Measurements from ENCODE around the gene NUBP2.
A peak's percentile ranks its signal among the peaks of the same experiment; 100 is the strongest.

Gene NUBP2

GRCh38 chr16:1759511-1759910, 23.2 kb upstream of the NUBP2 start:
- DNase-seq (ENCODE audit: low read depth): no peak

GRCh38 chr16:1760911-1761310, 21.8 kb upstream of the NUBP2 start:
- no peak for DNase-seq (ENCODE audit: low read depth)

GRCh38 chr16:1761751-1762150, 21.0 kb upstream of the NUBP2 start:
- DNase-seq (ENCODE audit: low read depth): no peak

- DNase-seq (ENCODE audit: low read depth): no peak
Observed at GRCh38 chr16:1762196-1762878, 20.4 kb upstream of the NUBP2 start.

- DNase-seq (ENCODE audit: low read depth): no peak
Observed at GRCh38 chr16:1762879-1763520, 19.8 kb upstream of the NUBP2 start.

- DNase-seq (ENCODE audit: low read depth): no peak
Observed at GRCh38 chr16:1763521-1764511, 18.9 kb upstream of the NUBP2 start.

- no peak for DNase-seq (ENCODE audit: low read depth)
Observed at GRCh38 chr16:1764971-1765370, 17.8 kb upstream of the NUBP2 start.

- no peak for DNase-seq (ENCODE audit: low read depth)
Observed at GRCh38 chr16:1765826-1766225, 16.9 kb upstream of the NUBP2 start.

- DNase-seq (ENCODE audit: low read depth): no peak
Observed at GRCh38 chr16:1766231-1766630, 16.5 kb upstream of the NUBP2 start.

GRCh38 chr16:1766701-1767100, 16.1 kb upstream of the NUBP2 start:
- no peak for DNase-seq (ENCODE audit: low read depth)

- DNase-seq (ENCODE audit: low read depth): no peak
Observed at GRCh38 chr16:1767116-1767994, 15.4 kb upstream of the NUBP2 start.

- DNase-seq (ENCODE audit: low read depth): no peak
Observed at GRCh38 chr16:1768061-1768766, 14.5 kb upstream of the NUBP2 start.

- no peak for DNase-seq (ENCODE audit: low read depth)
Observed at GRCh38 chr16:1768767-1769401, 13.9 kb upstream of the NUBP2 start.

- DNase-seq (ENCODE audit: low read depth): no peak
Observed at GRCh38 chr16:1769402-1770300, 13.1 kb upstream of the NUBP2 start.

- DNase-seq (ENCODE audit: low read depth): no peak
Observed at GRCh38 chr16:1770328-1771187, 12.2 kb upstream of the NUBP2 start.

- DNase-seq (ENCODE audit: low read depth): peak; percentile 56
Observed at GRCh38 chr16:1771188-1771863, 11.4 kb upstream of the NUBP2 start, which contains the start of gene NME3. Gene NME3, minus strand, starts transcription at chr16:1771543. Its CDS starts 9 bp downstream, at chr16:1771534.

GRCh38 chr16:1771864-1772361, 10.8 kb upstream of the NUBP2 start:
- DNase-seq (ENCODE audit: low read depth): no peak

Data from stimulated activated CD4-positive, alpha-beta T cell treated with anti-CD3 and anti-CD28 coated beads, Interleukin-2, amount 100 ng/mL, for 4 hours (primary cell).